VCaP (cell line): ENCODE results near the gene FBXW11.
"Not testable (repeated sequence)": the region's sequence is repeated elsewhere in the genome, so short reads cannot be mapped to it uniquely, and the experiment has no call there.

ENCODE experiments used
- H3K27ac ChIP-seq: fragments of 450-650 bp; 2 replicates; pipeline ENCODE4 v1.5.1; 2017
- CTCF ChIP-seq: fragments of 450-650 bp; conservative IDR thresholded peaks from 2 replicates; pipeline ENCODE4 v1.5.1; 2017; ENCODE audit warnings: mild to moderate bottlenecking, moderate library complexity

FBXW11 gene

GRCh38 chr5:172020110-172020786 is 13.8 kb upstream of the FBXW11 start:
- not testable (repeated sequence) for H3K27ac ChIP-seq
- TF ChIP-seq CTCF, result peak; percentile 31

GRCh38 chr5:172015346-172015745 is 8.9 kb upstream of the FBXW11 start:
- no peak overlapping the region for H3K27ac ChIP-seq
- no peak for TF ChIP-seq CTCF

- peak; percentile 66 for TF ChIP-seq CTCF
- peak overlapping the region; percentile 41; the same call in 1 of the 2 replicates for H3K27ac ChIP-seq
Observed at GRCh38 chr5:172010278-172010677, 3.8 kb upstream of the FBXW11 start.

GRCh38 chr5:172009536-172010270 is 3.3 kb upstream of the FBXW11 start:
- H3K27ac ChIP-seq, result peak overlapping the region; percentile 41; the same call in 1 of the 2 replicates
- no peak for TF ChIP-seq CTCF

- TF ChIP-seq CTCF, result no peak
- peak overlapping the region; percentile 99 for H3K27ac ChIP-seq
Observed at GRCh38 chr5:172008689-172009141, 2.3 kb upstream of the FBXW11 start.

GRCh38 chr5:172008111-172008455 is 1.6 kb upstream of the FBXW11 start:
- no peak for TF ChIP-seq CTCF
- peak overlapping the region; percentile 99 for H3K27ac ChIP-seq

- no peak for TF ChIP-seq CTCF
- H3K27ac ChIP-seq, result peak overlapping the region; percentile 99
Observed at GRCh38 chr5:172007175-172008110, 1.0 kb upstream of the FBXW11 start.
